PC-3 (cell line): ENCODE results near the gene PYDC2. TPM values are rescaled to one million over a fixed set of nuclear protein-coding genes. Genes with fewer than 3 reads are reported as not detected.

Source experiments
- ATAC-seq: fragments of 200-7000 bp; cut with Tn5 transposase; 2 replicates; pipeline ENCODE4 v1.9.1; 2020; ENCODE audit warnings: mild to moderate bottlenecking, moderate library complexity
- BruUV-seq: library from RNA; stranded (reverse); fragments of 400-500 nt; replicated peaks from 2 replicates; lab custom pipeline; 2021; lab: Mats Ljungman, UMichigan
- CTCF ChIA-PET: fragments of 300-600 bp; sonication (Branson Sonifier 250); formaldehyde crosslinking; loops from one replicate; lab custom pipeline; 2022; ENCODE audit warnings: antibody characterized with exemption; lab: Charles Lee
- POLR2A ChIA-PET: fragments of 300-600 bp; sonication (Branson Sonifier 250); formaldehyde crosslinking; loops from one replicate; lab custom pipeline; 2022; ENCODE audit warnings: antibody characterized with exemption; ENCODE audit not compliant: unreplicated experiment; lab: Charles Lee
- DNase-seq: peaks from one replicate; pipeline ENCODE4 v3.0.0-alpha.2; 2015
- H2AFZ ChIP-seq: fragments of 300-600 bp; sonication (generic); 2 replicates; pipeline ENCODE4 v1.6.0; 2016; ENCODE audit warnings: antibody characterized with exemption, low read length
- H3F3A ChIP-seq: fragments of 300-600 bp; sonication (generic); one replicate; pipeline ENCODE4 v1.6.0; 2017; ENCODE audit warnings: antibody characterized with exemption, low read length, control low read depth, mild to moderate bottlenecking; ENCODE audit not compliant: unreplicated experiment
- H3K27ac ChIP-seq: fragments of 300-600 bp; sonication (generic); 2 replicates; pipeline ENCODE4 v1.5.1; 2016; ENCODE audit warnings: mild to moderate bottlenecking, low read length
- H3K27me3 ChIP-seq: fragments of 300-600 bp; sonication (generic); 2 replicates; pipeline ENCODE4 v1.6.1; 2016; ENCODE audit warnings: low read length, mixed read lengths
- H3K36me3 ChIP-seq: fragments of 300-600 bp; sonication (generic); 2 replicates; pipeline ENCODE4 v1.6.1; 2016; ENCODE audit warnings: low read depth, mixed run types, low read length, mixed read lengths
- H3K4me1 ChIP-seq: fragments of 300-600 bp; sonication (generic); 2 replicates; pipeline ENCODE4 v1.5.1; 2016; ENCODE audit warnings: low read length; ENCODE audit not compliant: insufficient read depth
- H3K4me2 ChIP-seq: fragments of 300-600 bp; sonication (generic); 2 replicates; pipeline ENCODE4 v1.6.0; 2016; ENCODE audit warnings: low read length
- H3K4me3 ChIP-seq: fragments of 300-600 bp; sonication (generic); 2 replicates; pipeline ENCODE4 v1.5.1; 2016; ENCODE audit warnings: mild to moderate bottlenecking, low read length, mixed read lengths
- H3K79me2 ChIP-seq: fragments of 300-600 bp; sonication (generic); 2 replicates; pipeline ENCODE4 v1.6.1; 2017; ENCODE audit warnings: low read length, mixed read lengths
- H3K9ac ChIP-seq: fragments of 300-600 bp; sonication (generic); 2 replicates; pipeline ENCODE4 v1.6.0; 2016; ENCODE audit warnings: mild to moderate bottlenecking, low read length
- H3K9me2 ChIP-seq: fragments of 300-600 bp; sonication (generic); replicated peaks from 2 replicates; pipeline ENCODE4 v1.6.1; 2016; ENCODE audit warnings: mixed run types, low read length, mixed read lengths
- H3K9me3 ChIP-seq: fragments of 300-600 bp; sonication (generic); 2 replicates; pipeline ENCODE4 v1.6.1; 2016; ENCODE audit warnings: low read length, mixed read lengths
- H4K20me1 ChIP-seq: fragments of 300-600 bp; sonication (generic); 2 replicates; pipeline ENCODE4 v1.6.1; 2016; ENCODE audit warnings: low read length, mixed read lengths
- CTCF ChIP-seq: fragments of 300-600 bp; sonication (generic); conservative IDR thresholded peaks from 2 replicates; pipeline ENCODE4 v1.5.1; 2017; ENCODE audit warnings: antibody characterized with exemption, low read depth, mild to moderate bottlenecking, low read length
- EZH2 ChIP-seq: fragments of 300-600 bp; sonication (generic); IDR thresholded peaks from one replicate; pipeline ENCODE4 v1.6.1; 2017; ENCODE audit warnings: antibody characterized with exemption, mild to moderate bottlenecking, low read length; ENCODE audit not compliant: unreplicated experiment
- EZH2phosphoT487 ChIP-seq: fragments of 300-600 bp; sonication (generic); IDR thresholded peaks from 2 replicates; pipeline ENCODE4 v1.6.1; 2018; ENCODE audit warnings: mild to moderate bottlenecking, antibody characterized with exemption, low read length, borderline replicate concordance
- intact Hi-C: fragments of 100-400 bp; cut with micrococcal nuclease; formaldehyde crosslinking; loops from 2 replicates; pipeline ENCODE4 v1.9.0; 2023
- total RNA-seq: library from RNA; depleted of rRNA; stranded (reverse); fragments of >200 nt; gene quantifications from 2 replicates; pipeline ENCODE4 v1.2.3, GENCODE V29; 2014

The PYDC2 gene
- total RNA-seq, 1 experiment from 2014 or later = not detected

GRCh38 chr3:191434024-191434423, 26.9 kb upstream of the PYDC2 start:
- no peak overlapping the region for H3K4me2 ChIP-seq
- no peak for ATAC-seq
- no peak overlapping the region for H3K27ac ChIP-seq
- no TSS peak for BruUV-seq
- no peaks in the 10 kb centered on the region for H3F3A ChIP-seq
- H3K27me3 ChIP-seq = peaks cover 39% of the 10 kb centered on the region
- H3K4me3 ChIP-seq = no peak overlapping the region
- no peak overlapping the region for H3K9ac ChIP-seq
- intact Hi-C loops = no loop called here
- TF ChIP-seq EZH2 = no peak
- no peak for TF ChIP-seq EZH2phosphoT487
- no peak for TF ChIP-seq CTCF
- no peak for DNase-seq
- H4K20me1 ChIP-seq = no peaks in the 10 kb centered on the region
- POLR2A ChIA-PET = no interaction called here
- CTCF ChIA-PET = no interaction called here
- no peaks in the 10 kb centered on the region for H3K79me2 ChIP-seq
- no peak overlapping the region for H2AFZ ChIP-seq
- no peaks in the 10 kb centered on the region for H3K9me2 ChIP-seq
- H3K4me1 ChIP-seq = no peaks in the 10 kb centered on the region
- no peaks in the 10 kb centered on the region for H3K36me3 ChIP-seq
- no peaks in the 10 kb centered on the region for H3K9me3 ChIP-seq

GRCh38 chr3:191435981-191436380, 25.0 kb upstream of the PYDC2 start:
- CTCF ChIA-PET = no interaction called here
- Histone ChIP-seq H3K27me3 (peaks cover 50% of the 10 kb centered on the region), H3K9ac (no peak overlapping the region), H3K9me2 (no peaks in the 10 kb centered on the region), H3K9me3 (no peaks in the 10 kb centered on the region), H3K27ac (no peak overlapping the region), H2AFZ (no peak overlapping the region), H3K4me3 (no peak overlapping the region), H3K4me2 (no peak overlapping the region), H4K20me1 (no peaks in the 10 kb centered on the region), H3K4me1 (no peaks in the 10 kb centered on the region), H3K36me3 (no peaks in the 10 kb centered on the region), H3K79me2 (no peaks in the 10 kb centered on the region), H3F3A (no peaks in the 10 kb centered on the region)
- no peak for DNase-seq
- ATAC-seq = no peak
- POLR2A ChIA-PET = no interaction called here
- no peak for TF ChIP-seq EZH2phosphoT487
- intact Hi-C loops = no loop called here
- BruUV-seq = no TSS peak

- no peaks in the 10 kb centered on the region for H3K36me3 ChIP-seq
- intact Hi-C loops = no loop called here
- DNase-seq (no peak), ATAC-seq (no peak)
- H3F3A ChIP-seq = no peaks in the 10 kb centered on the region
- H3K4me2 ChIP-seq = no peak overlapping the region
- no peaks in the 10 kb centered on the region for H3K9me3 ChIP-seq
- no peak overlapping the region for H3K27ac ChIP-seq
- H2AFZ ChIP-seq = no peak overlapping the region
- CTCF ChIA-PET = no interaction called here
- no peaks in the 10 kb centered on the region for H3K4me1 ChIP-seq
- POLR2A ChIA-PET = no interaction called here
- H3K4me3 ChIP-seq = no peak overlapping the region
- no peaks in the 10 kb centered on the region for H3K79me2 ChIP-seq
- H3K9me2 ChIP-seq = no peaks in the 10 kb centered on the region
- BruUV-seq = no TSS peak
- H3K27me3 ChIP-seq = peaks cover 66% of the 10 kb centered on the region
- no peak for TF ChIP-seq CTCF
- no peak for TF ChIP-seq EZH2phosphoT487
- no peak for TF ChIP-seq EZH2
- H3K9ac ChIP-seq = no peak overlapping the region
- H4K20me1 ChIP-seq = no peaks in the 10 kb centered on the region
Measured at GRCh38 chr3:191438150-191438814, 22.7 kb upstream of the PYDC2 start.
